NCI-H146 (cell line): Measurements from ENCODE around the gene LTA4H.
A peak's percentile ranks its signal among the peaks of the same experiment; 100 is the strongest.
"Not testable (repeated sequence)": the region's sequence is repeated elsewhere in the genome, so short reads cannot be mapped to it uniquely, and the experiment has no call there.

ENCODE experiments used
- DNase-seq: peaks from one replicate; lab custom pipeline; 2025; lab: John Stamatoyannopoulos, UW

LTA4H gene

GRCh38 chr12:95990136-95990535 is 45.3 kb downstream of the LTA4H start:
- DNase-seq, result no peak

GRCh38 chr12:95989504-95990123 is 45.8 kb downstream of the LTA4H start:
- DNase-seq, result no peak

- no peak for DNase-seq
Observed at GRCh38 chr12:95988506-95989275, 46.7 kb downstream of the LTA4H start.

- no peak for DNase-seq
Observed at GRCh38 chr12:95986635-95987570, 48.5 kb downstream of the LTA4H start.

GRCh38 chr12:95984682-95985081 is 50.7 kb downstream of the LTA4H start:
- no peak for DNase-seq

GRCh38 chr12:95982602-95983001 is 52.8 kb downstream of the LTA4H start:
- DNase-seq, result no peak

- DNase-seq, result no peak
Observed at GRCh38 chr12:95980437-95980836, 55.0 kb downstream of the LTA4H start.

GRCh38 chr12:95978774-95979173 is 56.6 kb downstream of the LTA4H start:
- no peak for DNase-seq

GRCh38 chr12:95978351-95978750 is 57.0 kb downstream of the LTA4H start:
- no peak for DNase-seq

- DNase-seq, result no peak
Observed at GRCh38 chr12:95977764-95978305, 57.6 kb downstream of the LTA4H start.

- no peak for DNase-seq
Observed at GRCh38 chr12:95976416-95976832, 59.0 kb downstream of the LTA4H start.

GRCh38 chr12:95975491-95975890 is 59.9 kb downstream of the LTA4H start:
- no peak for DNase-seq

- DNase-seq, result no peak
Observed at GRCh38 chr12:95974358-95974757, 61.0 kb downstream of the LTA4H start.

GRCh38 chr12:95972832-95973456 is 62.4 kb downstream of the LTA4H start:
- DNase-seq, result no peak

GRCh38 chr12:95970905-95971304 is 64.5 kb downstream of the LTA4H start:
- DNase-seq, result no peak

GRCh38 chr12:95969116-95969515 is 66.3 kb downstream of the LTA4H start:
- not testable (repeated sequence) for DNase-seq

- no peak for DNase-seq
Observed at GRCh38 chr12:95967301-95967700, 68.1 kb downstream of the LTA4H start.

- peak; percentile 32 for DNase-seq
Observed at GRCh38 chr12:95966287-95966870, 69.0 kb downstream of the LTA4H start.

GRCh38 chr12:95963096-95963495 is 72.3 kb downstream of the LTA4H start:
- DNase-seq, result peak; percentile 5

- DNase-seq, result peak; percentile 77
Observed at GRCh38 chr12:95962222-95962621, 73.2 kb downstream of the LTA4H start.

GRCh38 chr12:95960241-95960640 is 75.1 kb downstream of the LTA4H start:
- no peak for DNase-seq
